Motor neuron (in vitro differentiated cells): ENCODE measurements around the gene SLC16A11. TPM values are rescaled to one million over a fixed set of nuclear protein-coding genes. Genes with fewer than 3 reads are reported as not detected.

Experiments
- ATAC-seq, 8 experiments: fragments of 200-7000 bp; cut with Tn5 transposase; replicated peaks in 6 of 8; 2 replicates each; pipeline ENCODE4 v1.8.0; 2021; ENCODE audit warnings: mild to moderate bottlenecking in 8 of 8, moderate library complexity in 8 of 8
- H3K27ac ChIP-seq, 2 donors: fragments of 250-450 bp; sonication (Bioruptor Pico); 2 replicates each; pipeline ENCODE4 v1.9.0; 2021; ENCODE audit warnings: antibody characterized with exemption in 2 of 2, mild to moderate bottlenecking in 2 of 2, moderate library complexity in 1 of 2
- H3K4me1 ChIP-seq, 2 donors: fragments of 250-450 bp; sonication (Bioruptor Pico); replicated peaks in 1 of 2; 2 replicates each; pipeline ENCODE4 v1.6.1; 2021; ENCODE audit warnings: antibody characterized with exemption in 2 of 2, mild to moderate bottlenecking in 2 of 2, moderate library complexity in 1 of 2
- H3K4me3 ChIP-seq, 5 donors: fragments of 250-450 bp; sonication (Bioruptor Pico); 2 replicates each; pipeline ENCODE4 v1.9.0; 2021; ENCODE audit warnings: antibody characterized with exemption in 5 of 5, mild to moderate bottlenecking in 5 of 5, moderate library complexity in 4 of 5
- WGBS, 10 experiments: fragments of 450-650 bp; shearing (Covaris generic); methylation state at CpG; one replicate each; pipeline ENCODE4 v1.0.0; 2022; 5-methylcytosine and 5-hydroxymethylcytosine counted together
- in situ Hi-C, 9 experiments: fragments of 400-800 bp; cut with MboI; loops; one replicate each; pipeline ENCODE4 v1.15.0; 2021; ENCODE audit warnings: low sequenced_read_pairs in 9 of 9, low pct_unique_long_range_greater_than_20kb in 2 of 9; ENCODE audit not compliant: unreplicated experiment in 9 of 9
- total RNA-seq, 8 experiments: library from RNA; unstranded; fragments of 300-600 nt; gene quantifications; 2 replicates each; pipeline versions ENCODE4 v1.2.3 to v1.2.4, GENCODE V29; 2022

SLC16A11 gene
- total RNA-seq, 8 experiments from 2014 or later = 0.17 to 1.9 (median 0.34) TPM

GRCh38 chr17:7014261-7014994, 29.5 kb downstream of the SLC16A11 start:
- peak; percentile 80 to 93 (median 91) for ATAC-seq
- H3K4me1 ChIP-seq = peaks cover 15 to 18% of the 10 kb centered on the region in 2 donors
- in situ Hi-C loops = loop anchor here in 2 of 9 experiments (25.0 kb wide), 1 partner anchor 352 kb away; the partner anchor contains the start of genes C17orf100 (in 2 of the 2) and MED31 (in 2 of the 2)

GRCh38 chr17:7011942-7012254, 32.0 kb downstream of the SLC16A11 start:
- 0 to 7% (median 0%) methylated on average over 2 to 6 of the region's 6 CpGs; no CpG with 5 or more reads in 2 of the 10 experiments for WGBS, 10 experiments
- Histone ChIP-seq H3K4me3 (peak overlapping the region; percentile 64 to 88 (median 82)), H3K4me1 (peaks cover 15 to 18% of the 10 kb centered on the region in 2 donors), H3K27ac (peak overlapping the region in 1 of 2 donors; percentile 100)
- ATAC-seq = no peak
- in situ Hi-C loops = loop anchor here in 2 of 9 experiments (25.0 kb wide), 1 partner anchor 350 kb away; the partner anchor contains the start of genes C17orf100 (in 2 of the 2) and MED31 (in 2 of the 2)

More at GRCh38 chr17:7014261-7014994, 29.5 kb downstream of the SLC16A11 start:
- H3K4me3 ChIP-seq = peak overlapping the region; percentile 64 to 88 (median 82)
- H3K27ac ChIP-seq = peak overlapping the region; percentile 87 to 99
- 0% methylated on average over 2 to 3 of the region's 75 CpGs; no CpG with 5 or more reads in 8 of the 10 experiments for WGBS, 10 experiments

- 25 to 90% (median 46%) methylated on average over 4 to 14 of the region's 14 CpGs; no CpG with 5 or more reads in 1 of the 10 experiments for WGBS, 10 experiments
- in situ Hi-C loops = loop anchor here in 2 of 9 experiments (25.0 kb wide), 1 partner anchor 349 kb away; the partner anchor contains the start of genes C17orf100 (in 2 of the 2) and MED31 (in 2 of the 2)
- peaks cover 15 to 18% of the 10 kb centered on the region in 2 donors for H3K4me1 ChIP-seq
- peak overlapping the region; percentile 64 to 88 (median 82) for H3K4me3 ChIP-seq
- ATAC-seq = no peak
- H3K27ac ChIP-seq = no peak overlapping the region
These were observed 32.5 kb downstream of the SLC16A11 start for GRCh38 chr17:7011415-7011814.

GRCh38 chr17:7010523-7010922, 33.4 kb downstream of the SLC16A11 start:
- Histone ChIP-seq H3K4me3 (no peak overlapping the region), H3K27ac (no peak overlapping the region), H3K4me1 (peaks cover 12 to 14% of the 10 kb centered on the region in 2 donors)
- 89 to 100% (median 93%) methylated on average over 2 of the region's 2 CpGs; no CpG with 5 or more reads in 4 of the 10 experiments for WGBS, 10 experiments
- no peak for ATAC-seq
- in situ Hi-C loops = loop anchor here in 2 of 9 experiments (25.0 kb wide), 1 partner anchor 348 kb away; the partner anchor contains the start of genes C17orf100 (in 2 of the 2) and MED31 (in 2 of the 2)

GRCh38 chr17:7007143-7007542, 36.7 kb downstream of the SLC16A11 start:
- in situ Hi-C loops = loop anchor here in 6 of 9 experiments (5.0 to 25.0 kb wide), 5 partner anchors 92 to 345 kb away; partner anchors contain the start of genes C17orf100 (in 2 of the 6) and MED31 (in 2 of the 6)
- Histone ChIP-seq H3K4me3 (no peak overlapping the region), H3K4me1 (peaks cover 3 to 7% of the 10 kb centered on the region in 2 donors)

GRCh38 chr17:7005716-7006115, 38.2 kb downstream of the SLC16A11 start:
- H3K27ac ChIP-seq = no peak overlapping the region
- no peak for ATAC-seq
- in situ Hi-C loops = loop anchor here in 6 of 9 experiments (5.0 to 25.0 kb wide), 5 partner anchors 91 to 343 kb away; partner anchors contain the start of genes C17orf100 (in 2 of the 6) and MED31 (in 2 of the 6)
- 80% methylated on average over 1 of the region's 7 CpGs; no CpG with 5 or more reads in 9 of the 10 experiments for WGBS, 10 experiments
- no peaks in the 10 kb centered on the region for H3K4me1 ChIP-seq
- H3K4me3 ChIP-seq = no peak overlapping the region

More at GRCh38 chr17:7007143-7007542, 36.7 kb downstream of the SLC16A11 start:
- H3K27ac ChIP-seq = no peak overlapping the region
- no peak for ATAC-seq
- 80 to 90% methylated on average over 1 to 2 of the region's 2 CpGs; no CpG with 5 or more reads in 8 of the 10 experiments for WGBS, 10 experiments

- no peak overlapping the region for H3K27ac ChIP-seq
- in situ Hi-C loops = loop anchor here in 6 of 9 experiments (5.0 to 25.0 kb wide), 5 partner anchors 90 to 342 kb away; partner anchors contain the start of genes C17orf100 (in 2 of the 6) and MED31 (in 2 of the 6)
- no peak overlapping the region for H3K4me3 ChIP-seq
- ATAC-seq = peak; percentile 69 to 92 (median 82)
- no peaks in the 10 kb centered on the region for H3K4me1 ChIP-seq
- 93 to 100% (median 100%) methylated on average over 1 to 2 of the region's 2 CpGs; no CpG with 5 or more reads in 6 of the 10 experiments for WGBS, 10 experiments
These were observed 39.3 kb downstream of the SLC16A11 start for GRCh38 chr17:7004398-7005253.

GRCh38 chr17:7003745-7004144, 40.1 kb downstream of the SLC16A11 start:
- WGBS, 10 experiments = 47 to 100% (median 93%) methylated on average over 1 to 2 of the region's 2 CpGs; no CpG with 5 or more reads in 1 of the 10 experiments
- in situ Hi-C loops = loop anchor here in 5 of 9 experiments (10.0 to 25.0 kb wide), 4 partner anchors 89 to 341 kb away; partner anchors contain the start of genes C17orf100 (in 2 of the 5) and MED31 (in 2 of the 5)
- ATAC-seq = no peak

GRCh38 chr17:7002288-7003047, 41.4 kb downstream of the SLC16A11 start:
- H3K4me3 ChIP-seq = no peak overlapping the region
- H3K27ac ChIP-seq = no peak overlapping the region
- H3K4me1 ChIP-seq = no peaks in the 10 kb centered on the region
- in situ Hi-C loops = loop anchor here in 5 of 9 experiments (10.0 to 25.0 kb wide), 4 partner anchors 88 to 340 kb away; partner anchors contain the start of genes C17orf100 (in 2 of the 5) and MED31 (in 2 of the 5)
- no peak for ATAC-seq
- WGBS, 10 experiments = 83 to 100% (median 100%) methylated on average over 1 to 6 of the region's 6 CpGs; no CpG with 5 or more reads in 1 of the 10 experiments

More at GRCh38 chr17:7003745-7004144, 40.1 kb downstream of the SLC16A11 start:
- Histone ChIP-seq H3K27ac (no peak overlapping the region), H3K4me1 (no peaks in the 10 kb centered on the region), H3K4me3 (no peak overlapping the region)

GRCh38 chr17:7001318-7001961, 42.5 kb downstream of the SLC16A11 start:
- H3K27ac ChIP-seq = no peak overlapping the region
- ATAC-seq = peak in 1 of 8 experiments; percentile 25
- H3K4me1 ChIP-seq = no peaks in the 10 kb centered on the region
- no peak overlapping the region for H3K4me3 ChIP-seq
- in situ Hi-C loops = loop anchor here in 5 of 9 experiments (10.0 to 25.0 kb wide), 4 partner anchors 87 to 339 kb away; partner anchors contain the start of genes C17orf100 (in 2 of the 5) and MED31 (in 2 of the 5)
- WGBS, 10 experiments = 25 to 100% (median 74%) methylated on average over 1 to 8 of the region's 10 CpGs; no CpG with 5 or more reads in 1 of the 10 experiments
